ENCODE data around the gene ADGRG1. TPM values are rescaled to one million over a fixed set of nuclear protein-coding genes. Genes with fewer than 3 reads are reported as not detected.

ADGRG1 gene
- total RNA-seq, 2 experiments from 2014 or later = not detected

DNA sequence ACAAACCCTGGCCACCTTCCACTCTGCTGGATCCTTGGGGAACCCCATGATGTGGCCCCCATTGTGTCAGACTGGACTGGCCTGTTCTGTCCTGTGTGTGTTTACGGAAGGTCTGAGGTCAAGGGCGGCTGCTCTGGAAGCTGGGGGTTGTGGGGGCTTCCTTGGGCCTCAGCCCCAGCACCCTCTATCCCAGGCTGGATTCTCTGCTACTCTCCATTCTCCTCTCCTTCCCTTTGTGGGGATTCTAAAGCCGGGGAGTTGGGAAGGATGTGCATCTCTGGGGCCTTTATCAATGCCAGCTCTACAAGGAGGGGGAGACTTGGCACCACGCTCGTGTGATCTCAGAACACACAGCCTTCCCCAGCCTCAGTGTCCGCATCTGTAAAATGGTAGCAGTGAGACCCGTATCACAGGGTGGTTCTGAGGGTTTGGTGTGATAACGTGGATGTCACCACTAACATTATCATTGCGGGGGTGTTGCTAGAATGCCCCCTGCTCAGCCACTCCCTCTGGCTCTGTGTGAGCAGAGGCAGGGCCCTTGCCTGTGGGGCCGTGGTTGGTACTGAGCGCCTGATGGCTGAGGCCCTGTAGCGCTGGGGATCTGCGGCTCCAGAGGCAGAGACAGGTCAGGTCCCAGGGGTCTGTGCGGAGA lies 18.1 kb downstream of the ADGRG1 start:
- Histone ChIP-seq H3K4me1 (ENCODE audit: insufficient read depth, low read length, poor library complexity, severe bottlenecking) (no peaks in the 10 kb centered on the region), H3K9me3 (ENCODE audit: low read length) (no peaks in the 10 kb centered on the region), H3K4me3 (ENCODE audit: low read depth, low read length, poor library complexity, severe bottlenecking) (no peak overlapping the region), H3K79me2 (ENCODE audit: insufficient read depth, low read depth, low read length) (no peaks in the 10 kb centered on the region), H3K36me3 (ENCODE audit: insufficient read depth, low read length) (no peaks in the 10 kb centered on the region), H2AFZ (ENCODE audit: low read length) (no peak overlapping the region), H3K4me2 (ENCODE audit: low read length) (no peak overlapping the region), H3K9me2 (ENCODE audit: insufficient read depth, low read length) (no peaks in the 10 kb centered on the region), H4K20me1 (ENCODE audit: insufficient read depth, low read length) (peaks cover 4% of the 10 kb centered on the region; the same call in 1 of the 2 replicates), H3K27ac (ENCODE audit: low read depth, low read length, poor library complexity, severe bottlenecking) (no peak overlapping the region)
- TF ChIP-seq, protein P1, sequence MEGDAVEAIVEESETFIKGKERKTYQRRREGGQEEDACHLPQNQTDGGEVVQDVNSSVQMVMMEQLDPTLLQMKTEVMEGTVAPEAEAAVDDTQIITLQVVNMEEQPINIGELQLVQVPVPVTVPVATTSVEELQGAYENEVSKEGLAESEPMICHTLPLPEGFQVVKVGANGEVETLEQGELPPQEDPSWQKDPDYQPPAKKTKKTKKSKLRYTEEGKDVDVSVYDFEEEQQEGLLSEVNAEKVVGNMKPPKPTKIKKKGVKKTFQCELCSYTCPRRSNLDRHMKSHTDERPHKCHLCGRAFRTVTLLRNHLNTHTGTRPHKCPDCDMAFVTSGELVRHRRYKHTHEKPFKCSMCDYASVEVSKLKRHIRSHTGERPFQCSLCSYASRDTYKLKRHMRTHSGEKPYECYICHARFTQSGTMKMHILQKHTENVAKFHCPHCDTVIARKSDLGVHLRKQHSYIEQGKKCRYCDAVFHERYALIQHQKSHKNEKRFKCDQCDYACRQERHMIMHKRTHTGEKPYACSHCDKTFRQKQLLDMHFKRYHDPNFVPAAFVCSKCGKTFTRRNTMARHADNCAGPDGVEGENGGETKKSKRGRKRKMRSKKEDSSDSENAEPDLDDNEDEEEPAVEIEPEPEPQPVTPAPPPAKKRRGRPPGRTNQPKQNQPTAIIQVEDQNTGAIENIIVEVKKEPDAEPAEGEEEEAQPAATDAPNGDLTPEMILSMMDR (conservative IDR thresholded peaks at IDR 0.05; ENCODE audit: low read length) = no peak
- no peak for TF ChIP-seq EZH2phosphoT487 (IDR thresholded peaks at IDR 0.05; ENCODE audit: borderline replicate concordance, low read depth, low read length)
- intact Hi-C loops (cut with micrococcal nuclease; ENCODE audit: unreplicated experiment) = loop anchor here (10.0 kb wide), 1 partner anchor 232 kb away; no protein-coding TSS in a partner anchor
- CTCF ChIA-PET (ENCODE audit: unreplicated experiment) = interaction anchor here (0.7 kb wide), 1 partner anchor 38 kb away, joined by 3 read pairs; no protein-coding TSS in a partner anchor
- no TSS peak for BruUV-seq (replicated peaks)
- POLR2A ChIA-PET = no interaction called here
- no peak for DNase-seq (ENCODE audit: low spot score)

DNA sequence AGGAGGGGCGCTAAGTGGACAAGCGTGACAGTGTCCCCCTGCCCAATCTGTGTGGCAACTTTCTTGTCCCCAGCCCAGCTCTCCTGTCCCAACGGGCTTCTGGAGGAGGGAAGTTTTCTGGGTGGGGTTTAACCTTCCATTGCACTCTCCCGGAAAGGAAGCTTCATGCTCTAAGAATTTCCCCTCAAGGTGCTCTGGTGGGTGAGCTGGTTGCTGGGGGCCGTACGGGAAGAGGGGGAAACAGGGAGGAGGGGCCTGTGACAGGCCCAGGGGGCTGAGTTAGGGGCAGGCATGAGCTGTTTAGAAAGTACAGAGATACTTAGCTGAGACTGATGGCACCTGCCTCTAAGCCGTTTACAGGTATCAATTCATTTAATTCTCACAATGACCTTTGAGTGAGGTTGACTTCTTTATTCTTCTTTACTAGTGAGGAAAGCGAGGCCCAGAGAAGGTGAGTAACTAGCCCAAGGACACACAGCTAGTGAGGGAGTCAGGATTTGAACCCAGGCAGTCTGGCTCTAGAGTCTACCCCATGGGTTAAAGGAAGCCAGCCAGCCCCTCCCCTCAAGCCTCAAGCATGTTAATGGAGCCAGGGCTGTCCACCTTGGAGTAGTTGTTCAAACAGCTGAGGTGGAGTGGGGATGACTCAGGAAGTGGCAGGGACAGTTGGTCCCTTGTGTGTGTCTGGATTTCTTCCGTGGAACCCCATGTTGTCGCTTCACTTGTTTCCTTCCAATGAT lies 18.9 kb downstream of the ADGRG1 start:
- peaks cover 4% of the 10 kb centered on the region; the same call in 1 of the 2 replicates for H4K20me1 ChIP-seq (ENCODE audit: insufficient read depth, low read length)
- H3K4me2 ChIP-seq (ENCODE audit: low read length) = no peak overlapping the region
- H3K27ac ChIP-seq (ENCODE audit: low read depth, low read length, poor library complexity, severe bottlenecking) = no peak overlapping the region
- H3K79me2 ChIP-seq (ENCODE audit: insufficient read depth, low read depth, low read length) = no peaks in the 10 kb centered on the region
- no peaks in the 10 kb centered on the region for H3K4me1 ChIP-seq (ENCODE audit: insufficient read depth, low read length, poor library complexity, severe bottlenecking)
- H2AFZ ChIP-seq (ENCODE audit: low read length) = no peak overlapping the region
- ChIA-PET POLR2A (no interaction called here), CTCF (ENCODE audit: unreplicated experiment) (interaction anchor here (1.9 kb wide), 1 partner anchor 37 kb away, joined by 4 read pairs; no protein-coding TSS in a partner anchor)
- no peak for TF ChIP-seq EZH2phosphoT487 (IDR thresholded peaks at IDR 0.05; ENCODE audit: borderline replicate concordance, low read depth, low read length)
- TF ChIP-seq, protein P1 (conservative IDR thresholded peaks at IDR 0.05; ENCODE audit: low read length) = no peak
- intact Hi-C loops (cut with micrococcal nuclease; ENCODE audit: unreplicated experiment) = loop anchor here (10.0 kb wide), 1 partner anchor 233 kb away; no protein-coding TSS in a partner anchor
- H3K36me3 ChIP-seq (ENCODE audit: insufficient read depth, low read length) = no peaks in the 10 kb centered on the region
- H3K4me3 ChIP-seq (ENCODE audit: low read depth, low read length, poor library complexity, severe bottlenecking) = no peak overlapping the region
- no peaks in the 10 kb centered on the region for H3K9me3 ChIP-seq (ENCODE audit: low read length)
- BruUV-seq (replicated peaks) = no TSS peak
- no peak for DNase-seq (ENCODE audit: low spot score)
- no peaks in the 10 kb centered on the region for H3K9me2 ChIP-seq (ENCODE audit: insufficient read depth, low read length)

Data from OCI-LY7 (cell line).